Mucosa of rectum (tissue), 2 donors: ENCODE data around the gene FAM168B.
"Not testable (repeated sequence)": the region's sequence is repeated elsewhere in the genome, so short reads cannot be mapped to it uniquely, and the experiment has no call there.

Experiments
- H3K27ac ChIP-seq, 2 donors: one replicate each; pipeline ENCODE4 v1.7.0; 2013; ENCODE audit warnings: inconsistent platforms in 2 of 2, low read depth in 2 of 2, low read length in 2 of 2
- H3K27me3 ChIP-seq, 2 donors: one replicate each; pipeline ENCODE4 v1.7.0; 2013; ENCODE audit warnings: low read length in 2 of 2; ENCODE audit not compliant: control insufficient read depth in 2 of 2, insufficient read depth in 2 of 2
- H3K36me3 ChIP-seq, 2 donors: one replicate each; pipeline ENCODE4 v1.7.0; 2013; ENCODE audit warnings: low read length in 2 of 2; ENCODE audit not compliant: control insufficient read depth in 2 of 2, insufficient read depth in 2 of 2
- H3K4me1 ChIP-seq, 2 donors: one replicate each; pipeline ENCODE4 v1.7.0; 2013; ENCODE audit warnings: low read length in 2 of 2, mild to moderate bottlenecking in 1 of 2; ENCODE audit not compliant: control insufficient read depth in 2 of 2, insufficient read depth in 2 of 2
- H3K4me3 ChIP-seq, 2 donors: one replicate each; pipeline ENCODE4 v1.7.0; 2013; ENCODE audit warnings: low read length in 2 of 2
- H3K9ac ChIP-seq, 2 donors: one replicate each; pipeline ENCODE4 v1.7.0; 2013; ENCODE audit warnings: low read length in 2 of 2, low read depth in 1 of 2, mild to moderate bottlenecking in 1 of 2
- H3K9me3 ChIP-seq, 2 donors: one replicate each; pipeline ENCODE4 v1.7.0; 2013; ENCODE audit warnings: low read length in 2 of 2; ENCODE audit not compliant: control insufficient read depth in 2 of 2
- donor health status: healthy.
- donor health status: Normal muscosa, but diverticular disease.

Gene FAM168B

GRCh38 chr2:131104487-131105155, 11.4 kb upstream of the FAM168B start:
- no peaks in the 10 kb centered on the region for H3K9me3 ChIP-seq
- H3K9ac ChIP-seq: peak overlapping the region; percentile 92 to 99
- H3K36me3 ChIP-seq: no peaks in the 10 kb centered on the region
- H3K27me3 ChIP-seq: no peaks in the 10 kb centered on the region
- peak overlapping the region; percentile 94 to 97 for H3K27ac ChIP-seq
- H3K4me3 ChIP-seq: peak overlapping the region; percentile 93 to 95
- H3K4me1 ChIP-seq: peaks cover 13 to 14% of the 10 kb centered on the region in 2 donors

GRCh38 chr2:131103165-131103564, 9.9 kb upstream of the FAM168B start:
- no peaks in the 10 kb centered on the region for H3K36me3 ChIP-seq
- no peak overlapping the region for H3K4me3 ChIP-seq
- peak overlapping the region in 1 of 2 donors; percentile 3 for H3K9ac ChIP-seq
- H3K27me3 ChIP-seq: no peaks in the 10 kb centered on the region
- peaks cover 13 to 14% of the 10 kb centered on the region in 2 donors for H3K4me1 ChIP-seq
- no peak overlapping the region for H3K27ac ChIP-seq
- no peaks in the 10 kb centered on the region for H3K9me3 ChIP-seq

DNA sequence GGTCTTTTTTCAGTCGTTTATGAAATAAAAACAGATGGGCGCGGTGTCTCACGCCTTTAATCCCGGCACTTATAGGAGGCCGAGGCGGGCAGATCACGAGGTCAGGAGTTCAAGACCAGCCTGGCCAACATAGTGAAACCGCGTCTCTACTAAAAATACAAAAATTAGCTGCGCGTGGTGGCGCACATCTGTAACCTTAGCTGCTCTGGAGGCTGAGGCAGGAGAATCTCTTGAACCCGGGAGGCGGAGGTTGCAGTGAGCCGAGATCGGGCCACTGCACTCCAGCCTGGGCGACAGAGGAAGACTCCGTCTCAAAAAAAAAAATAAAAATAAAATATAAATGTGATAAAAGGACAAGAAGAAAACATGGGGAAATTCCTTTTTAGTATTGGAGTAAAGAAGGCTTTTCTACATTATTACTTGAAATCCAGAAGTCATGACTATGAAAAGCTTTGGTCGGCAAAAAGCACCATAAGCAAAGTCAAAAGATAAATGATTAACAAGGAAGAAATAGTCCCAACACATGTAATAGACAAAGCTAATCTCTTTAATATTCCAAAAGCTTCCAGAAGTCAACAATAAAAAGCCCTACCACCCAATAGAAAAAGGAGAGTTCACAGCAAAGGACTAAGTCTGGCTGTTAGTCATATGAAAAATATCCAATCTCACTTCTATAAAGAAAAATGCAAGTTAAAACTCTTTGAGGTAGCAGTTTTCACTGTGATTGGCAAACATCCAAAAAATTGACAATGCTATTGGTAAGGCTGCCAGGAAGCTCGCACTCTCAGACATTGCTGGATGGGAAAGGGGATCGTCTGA, 1.4 kb upstream of the FAM168B start:
- peak overlapping the region in 1 of 2 donors; percentile 98 for H3K27ac ChIP-seq
- H3K9ac ChIP-seq: peak overlapping the region in 1 of 2 donors; percentile 97
- H3K9me3 ChIP-seq: no peaks in the 10 kb centered on the region
- H3K36me3 ChIP-seq: no peaks in the 10 kb centered on the region
- H3K27me3 ChIP-seq: no peaks in the 10 kb centered on the region
- peaks cover 3 to 8% of the 10 kb centered on the region in 2 donors for H3K4me1 ChIP-seq
- peak overlapping the region in 1 of 2 donors; percentile 90 for H3K4me3 ChIP-seq

GRCh38 chr2:131093696-131094462, 619 bp upstream of the FAM168B start:
- Histone ChIP-seq H3K9me3 (no peaks in the 10 kb centered on the region), H3K27me3 (no peaks in the 10 kb centered on the region), H3K36me3 (peaks cover under 1 to 4% of the 10 kb centered on the region in 2 donors), H3K4me3 (peak overlapping the region; percentile 86 to 90), H3K4me1 (peaks cover 3 to 8% of the 10 kb centered on the region in 2 donors), H3K27ac (peak overlapping the region; percentile 96 to 98), H3K9ac (peak overlapping the region; percentile 84 to 97)

- no peaks in the 10 kb centered on the region for H3K27me3 ChIP-seq
- peak overlapping the region; percentile 96 to 98 for H3K27ac ChIP-seq
- H3K36me3 ChIP-seq: peaks cover 9 to 15% of the 10 kb centered on the region in 2 donors
- peaks cover 3 to 8% of the 10 kb centered on the region in 2 donors for H3K4me1 ChIP-seq
- peak overlapping the region; percentile 84 to 97 for H3K9ac ChIP-seq
- no peaks in the 10 kb centered on the region for H3K9me3 ChIP-seq
- H3K4me3 ChIP-seq: peak overlapping the region; percentile 86 to 90
These were observed 728 bp downstream of the FAM168B start for GRCh38 chr2:131092458-131093005.

DNA sequence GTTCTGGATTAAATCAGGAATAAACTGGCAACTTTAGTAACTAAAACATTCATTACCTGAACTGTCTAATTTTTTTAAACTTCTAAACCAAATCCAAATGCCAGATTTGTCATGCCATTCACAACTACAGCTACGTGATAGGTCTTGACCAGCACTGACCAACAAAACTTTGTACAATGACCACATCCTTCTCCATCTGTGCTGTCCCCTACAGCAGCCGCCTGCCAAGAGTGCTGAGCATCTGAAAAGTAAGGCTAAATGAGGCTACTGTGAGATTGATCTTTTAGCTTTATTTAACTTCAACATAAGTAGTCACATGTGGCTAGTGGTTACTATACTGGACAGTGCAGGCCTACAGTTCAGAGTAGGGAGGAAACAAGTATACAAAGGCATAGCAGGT, 7.6 kb downstream of the FAM168B start:
- H3K9me3 ChIP-seq: no peaks in the 10 kb centered on the region
- no peaks in the 10 kb centered on the region for H3K4me1 ChIP-seq
- peaks cover 46 to 55% of the 10 kb centered on the region in 2 donors for H3K36me3 ChIP-seq
- H3K27ac ChIP-seq: no peak overlapping the region
- no peak overlapping the region for H3K4me3 ChIP-seq
- H3K27me3 ChIP-seq: no peaks in the 10 kb centered on the region
- no peak overlapping the region for H3K9ac ChIP-seq

GRCh38 chr2:131081190-131081589, 12.1 kb downstream of the FAM168B start:
- H3K4me1 ChIP-seq: no peaks in the 10 kb centered on the region

DNA sequence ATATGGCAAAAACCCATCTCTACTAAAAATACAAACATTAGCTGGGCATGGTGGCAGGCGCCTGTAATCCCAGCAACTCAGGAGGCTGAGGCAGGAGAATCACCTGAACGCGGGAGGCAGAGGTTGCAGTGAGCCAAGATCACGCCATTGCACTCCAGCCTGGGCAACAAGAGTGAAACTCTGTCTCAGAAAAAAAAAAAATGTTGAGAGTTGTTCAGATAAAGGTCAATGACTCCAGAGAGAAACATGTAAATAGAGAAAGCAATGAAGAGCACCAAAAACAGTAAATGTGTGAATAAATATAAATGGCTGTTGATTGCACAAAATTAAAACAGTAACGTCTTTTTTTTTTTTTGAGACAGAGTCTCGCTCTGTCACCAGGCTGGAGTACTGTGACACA, 13.3 kb downstream of the FAM168B start:
- H3K9ac ChIP-seq, H3K9me3 ChIP-seq, H3K27me3 ChIP-seq, H3K27ac ChIP-seq, H3K4me3 ChIP-seq, H3K4me1 ChIP-seq: not testable (repeated sequence)
- peaks cover 47 to 64% of the 10 kb centered on the region in 2 donors for H3K36me3 ChIP-seq

More at GRCh38 chr2:131081190-131081589, 12.1 kb downstream of the FAM168B start:
- Histone ChIP-seq H3K36me3 (peaks cover 49 to 70% of the 10 kb centered on the region in 2 donors), H3K9me3 (no peaks in the 10 kb centered on the region), H3K9ac (no peak overlapping the region), H3K27ac (no peak overlapping the region), H3K27me3 (no peaks in the 10 kb centered on the region), H3K4me3 (no peak overlapping the region)

- no peak overlapping the region for H3K27ac ChIP-seq
- peaks cover 46 to 72% of the 10 kb centered on the region in 2 donors for H3K36me3 ChIP-seq
These were observed 15.3 kb downstream of the FAM168B start for GRCh38 chr2:131077966-131078365.

More at GRCh38 chr2:131077966-131078365, 15.3 kb downstream of the FAM168B start:
- Histone ChIP-seq H3K9me3 (no peaks in the 10 kb centered on the region), H3K4me3 (no peak overlapping the region), H3K4me1 (no peaks in the 10 kb centered on the region), H3K9ac (no peak overlapping the region), H3K27me3 (no peaks in the 10 kb centered on the region)
